Measurements from ENCODE around the gene CNMD.

GRCh38 chr13:52785739-52786138 is 46.1 kb upstream of the CNMD start:
- TF ChIP-seq, protein P1, sequence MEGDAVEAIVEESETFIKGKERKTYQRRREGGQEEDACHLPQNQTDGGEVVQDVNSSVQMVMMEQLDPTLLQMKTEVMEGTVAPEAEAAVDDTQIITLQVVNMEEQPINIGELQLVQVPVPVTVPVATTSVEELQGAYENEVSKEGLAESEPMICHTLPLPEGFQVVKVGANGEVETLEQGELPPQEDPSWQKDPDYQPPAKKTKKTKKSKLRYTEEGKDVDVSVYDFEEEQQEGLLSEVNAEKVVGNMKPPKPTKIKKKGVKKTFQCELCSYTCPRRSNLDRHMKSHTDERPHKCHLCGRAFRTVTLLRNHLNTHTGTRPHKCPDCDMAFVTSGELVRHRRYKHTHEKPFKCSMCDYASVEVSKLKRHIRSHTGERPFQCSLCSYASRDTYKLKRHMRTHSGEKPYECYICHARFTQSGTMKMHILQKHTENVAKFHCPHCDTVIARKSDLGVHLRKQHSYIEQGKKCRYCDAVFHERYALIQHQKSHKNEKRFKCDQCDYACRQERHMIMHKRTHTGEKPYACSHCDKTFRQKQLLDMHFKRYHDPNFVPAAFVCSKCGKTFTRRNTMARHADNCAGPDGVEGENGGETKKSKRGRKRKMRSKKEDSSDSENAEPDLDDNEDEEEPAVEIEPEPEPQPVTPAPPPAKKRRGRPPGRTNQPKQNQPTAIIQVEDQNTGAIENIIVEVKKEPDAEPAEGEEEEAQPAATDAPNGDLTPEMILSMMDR (IDR thresholded peaks at IDR 0.05; ENCODE audit: borderline replicate concordance, extremely low read depth, low read length, poor library complexity, severe bottlenecking), result no peak
- TF ChIP-seq EZH2 (IDR thresholded peaks at IDR 0.05; ENCODE audit: borderline replicate concordance, low read depth, low read length, severe bottlenecking), result no peak

All from DND-41 (cell line).